Lower lobe of right lung (tissue), 2 donors: ENCODE results near the gene ASIC3. TPM values are rescaled to one million over a fixed set of nuclear protein-coding genes. Genes with fewer than 3 reads are reported as not detected.

Source experiments
- ATAC-seq, 2 donors: fragments of 200-7000 bp; cut with Tn5 transposase; one replicate each; pipeline ENCODE4 v1.9.1; 2020 to 2022; ENCODE audit warnings: mild to moderate bottlenecking in 2 of 2, moderate library complexity in 2 of 2
- DNase-seq: peaks from one replicate; pipeline ENCODE4 v3.0.0-alpha.2; 2020
- H3K27ac ChIP-seq: fragments of 200-600 bp; one replicate; pipeline ENCODE4 v1.8.0; 2022
- H3K27me3 ChIP-seq: fragments of 200-600 bp; one replicate; pipeline ENCODE4 v1.8.0; 2022; ENCODE audit warnings: low read depth
- H3K36me3 ChIP-seq: fragments of 200-600 bp; one replicate; pipeline ENCODE4 v1.8.0; 2022; ENCODE audit warnings: mild to moderate bottlenecking
- H3K4me1 ChIP-seq: fragments of 200-600 bp; one replicate; pipeline ENCODE4 v1.8.0; 2022
- H3K4me3 ChIP-seq: fragments of 200-600 bp; one replicate; pipeline ENCODE4 v1.8.0; 2022; ENCODE audit warnings: mild to moderate bottlenecking
- H3K9me3 ChIP-seq: fragments of 200-600 bp; one replicate; pipeline ENCODE4 v1.8.0; 2022
- CTCF ChIP-seq: fragments of 200-600 bp; IDR thresholded peaks from one replicate; pipeline ENCODE4 v1.8.0; 2022; ENCODE audit warnings: antibody characterized with exemption, mild to moderate bottlenecking
- intact Hi-C: fragments of 100-400 bp; cut with DNase I; formaldehyde crosslinking; loops from one replicate; pipeline ENCODE4 v1.11.0; 2022
- total RNA-seq: library from RNA; stranded (reverse); fragmentation: NEBNext Ultra II Directional; extraction: Animal tissue kit (Norgen Biotek cat#: 25700); gene quantifications from one replicate; pipeline ENCODE4 v1.2.1, GENCODE V29; 2021
- donor health status: DM: no; HTN: yes; CAD: no; lungs with severe emphysema.

Gene ASIC3
- total RNA-seq, 1 donor from 2014 or later: 3.7 TPM

GRCh38 chr7:151100921-151101320 is 52.6 kb downstream of the ASIC3 start:
- intact Hi-C loops: no loop called here
- H3K27ac ChIP-seq: no peak overlapping the region
- peaks cover 19% of the 10 kb centered on the region for H3K36me3 ChIP-seq
- DNase-seq (no peak), ATAC-seq (no peak)
- no peak overlapping the region for H3K4me3 ChIP-seq
- peaks cover 26% of the 10 kb centered on the region for H3K4me1 ChIP-seq
- no peaks in the 10 kb centered on the region for H3K27me3 ChIP-seq
- no peaks in the 10 kb centered on the region for H3K9me3 ChIP-seq
- TF ChIP-seq CTCF: no peak

GRCh38 chr7:151101621-151102396 is 53.5 kb downstream of the ASIC3 start:
- H3K27ac ChIP-seq: no peak overlapping the region

More at GRCh38 chr7:151101621-151102396, 53.5 kb downstream of the ASIC3 start:
- intact Hi-C loops: no loop called here
- TF ChIP-seq CTCF: no peak
- Histone ChIP-seq H3K4me3 (no peak overlapping the region), H3K27me3 (no peaks in the 10 kb centered on the region), H3K4me1 (peaks cover 25% of the 10 kb centered on the region), H3K36me3 (peaks cover 17% of the 10 kb centered on the region), H3K9me3 (no peaks in the 10 kb centered on the region)
- no peak for ATAC-seq
- DNase-seq: no peak

Other genes starting within 250 kb of the ASIC3 start
- 69.4 TPM for gene TMEM176B, start 248.2 kb upstream of the ASIC3 start, total RNA-seq
- 57.4 TPM for gene TMEM176A, start 247.8 kb upstream of the ASIC3 start, total RNA-seq
- 1.7 TPM for gene AOC1, start 196.0 kb upstream of the ASIC3 start, total RNA-seq
- gene KCNH2, start 70.2 kb upstream of the ASIC3 start, total RNA-seq: 2.4 TPM
- 15.1 TPM for gene NOS3, start 57.5 kb upstream of the ASIC3 start, total RNA-seq
- gene ATG9B, start 24.0 kb upstream of the ASIC3 start, total RNA-seq: 0.38 TPM
- gene ABCB8, start 20.1 kb upstream of the ASIC3 start, total RNA-seq: 42.4 TPM
- gene CDK5, start 9.4 kb downstream of the ASIC3 start, total RNA-seq: 13.7 TPM
- 182 TPM for gene SLC4A2, start 11.1 kb downstream of the ASIC3 start, total RNA-seq
- gene FASTK, start 32.3 kb downstream of the ASIC3 start, total RNA-seq: 54.4 TPM
- 37.4 TPM for gene TMUB1, start 35.0 kb downstream of the ASIC3 start, total RNA-seq
- 157 TPM for gene AGAP3, start 37.9 kb downstream of the ASIC3 start, total RNA-seq
- not detected for gene GBX1, start 119.2 kb downstream of the ASIC3 start, total RNA-seq
- gene ASB10, start 138.7 kb downstream of the ASIC3 start, total RNA-seq: not detected
- not detected for gene H2BK1, start 162.0 kb downstream of the ASIC3 start, total RNA-seq
- 23.3 TPM for gene ABCF2, start 178.7 kb downstream of the ASIC3 start, total RNA-seq
- gene CHPF2, start 184.0 kb downstream of the ASIC3 start, total RNA-seq: 34.7 TPM
- 53.1 TPM for gene SMARCD3, start 200.2 kb downstream of the ASIC3 start, total RNA-seq